HG02884 (cell line): ENCODE results near the gene CCDC85C.

Experiments used
- ATAC-seq: cut with Tn5 transposase; IDR thresholded peaks from one replicate; pipeline ENCODE4 v1.9.1; 2021; ENCODE audit warnings: mild to moderate bottlenecking, moderate library complexity; ENCODE audit not compliant: unreplicated experiment

Gene CCDC85C

DNA sequence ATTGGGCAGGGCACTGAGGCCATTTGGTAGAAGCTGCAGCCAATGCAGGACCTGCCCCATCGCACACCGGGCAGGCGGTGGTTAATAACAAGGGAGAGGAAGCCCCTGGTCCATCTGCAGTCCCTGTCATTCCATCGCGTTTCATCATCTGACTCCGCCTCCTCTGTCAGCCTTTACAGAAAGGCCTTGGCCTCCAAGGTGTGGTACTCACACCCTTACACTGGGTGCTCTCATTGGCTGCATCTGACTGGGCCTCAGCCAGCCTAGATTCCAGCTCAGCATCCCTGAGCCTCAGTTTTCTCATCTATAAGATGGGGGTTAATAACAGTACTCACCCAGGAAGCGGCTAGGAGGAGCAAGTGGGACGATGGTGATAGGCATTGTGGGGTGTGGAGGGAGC, 26.2 kb upstream of the CCDC85C start:
- ATAC-seq: no peak

- ATAC-seq: peak; percentile 61
These were observed 25.0 kb upstream of the CCDC85C start for GRCh38 chr14:99628887-99629618.

- no peak for ATAC-seq
These were observed 23.7 kb upstream of the CCDC85C start for GRCh38 chr14:99627510-99628381.

DNA sequence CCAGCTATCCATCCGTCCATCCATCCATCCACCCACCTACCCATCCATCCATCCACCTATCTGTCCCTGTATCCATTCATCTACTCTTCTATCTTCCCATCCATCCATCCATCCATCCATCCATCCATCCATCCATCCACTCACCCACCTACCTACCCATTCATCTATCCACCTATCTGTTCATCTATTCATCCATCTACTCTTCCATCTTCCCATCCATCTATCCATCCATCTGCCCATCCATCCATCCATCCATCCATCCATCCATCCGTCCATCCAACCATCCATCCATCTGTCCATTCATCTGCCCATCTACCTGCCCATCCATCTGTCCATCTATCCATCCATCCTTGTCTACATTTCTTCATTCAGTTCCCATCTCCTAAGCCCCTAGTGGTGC, 23.1 kb upstream of the CCDC85C start:
- no peak for ATAC-seq

GRCh38 chr14:99626041-99626648, 22.1 kb upstream of the CCDC85C start:
- no peak for ATAC-seq

- no peak for ATAC-seq
These were observed 21.5 kb upstream of the CCDC85C start for GRCh38 chr14:99625476-99625875.

DNA sequence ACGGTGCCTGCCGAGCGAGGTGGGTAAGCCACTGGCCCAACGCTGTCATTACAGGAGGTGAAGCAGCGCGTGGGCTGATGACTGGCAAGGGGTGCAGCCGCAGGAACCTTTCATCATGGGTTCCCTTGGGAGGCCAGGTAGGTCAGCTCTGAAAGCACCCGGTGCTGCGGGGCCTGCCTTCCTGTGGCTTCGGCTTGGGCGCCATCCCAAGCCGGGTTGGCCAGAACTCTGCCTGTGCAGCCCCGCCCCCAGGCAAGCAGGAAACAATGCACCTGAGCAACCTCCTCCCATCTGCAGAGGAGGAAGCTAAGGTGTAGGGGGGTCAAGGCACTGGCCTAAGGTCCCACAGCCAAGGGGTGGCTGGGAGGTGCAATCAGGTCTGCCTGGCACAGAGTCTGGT, 21.0 kb upstream of the CCDC85C start:
- ATAC-seq: no peak

GRCh38 chr14:99624024-99624423, 20.0 kb upstream of the CCDC85C start:
- ATAC-seq: no peak

- ATAC-seq: no peak
These were observed 17.9 kb upstream of the CCDC85C start for GRCh38 chr14:99621948-99622347.

DNA sequence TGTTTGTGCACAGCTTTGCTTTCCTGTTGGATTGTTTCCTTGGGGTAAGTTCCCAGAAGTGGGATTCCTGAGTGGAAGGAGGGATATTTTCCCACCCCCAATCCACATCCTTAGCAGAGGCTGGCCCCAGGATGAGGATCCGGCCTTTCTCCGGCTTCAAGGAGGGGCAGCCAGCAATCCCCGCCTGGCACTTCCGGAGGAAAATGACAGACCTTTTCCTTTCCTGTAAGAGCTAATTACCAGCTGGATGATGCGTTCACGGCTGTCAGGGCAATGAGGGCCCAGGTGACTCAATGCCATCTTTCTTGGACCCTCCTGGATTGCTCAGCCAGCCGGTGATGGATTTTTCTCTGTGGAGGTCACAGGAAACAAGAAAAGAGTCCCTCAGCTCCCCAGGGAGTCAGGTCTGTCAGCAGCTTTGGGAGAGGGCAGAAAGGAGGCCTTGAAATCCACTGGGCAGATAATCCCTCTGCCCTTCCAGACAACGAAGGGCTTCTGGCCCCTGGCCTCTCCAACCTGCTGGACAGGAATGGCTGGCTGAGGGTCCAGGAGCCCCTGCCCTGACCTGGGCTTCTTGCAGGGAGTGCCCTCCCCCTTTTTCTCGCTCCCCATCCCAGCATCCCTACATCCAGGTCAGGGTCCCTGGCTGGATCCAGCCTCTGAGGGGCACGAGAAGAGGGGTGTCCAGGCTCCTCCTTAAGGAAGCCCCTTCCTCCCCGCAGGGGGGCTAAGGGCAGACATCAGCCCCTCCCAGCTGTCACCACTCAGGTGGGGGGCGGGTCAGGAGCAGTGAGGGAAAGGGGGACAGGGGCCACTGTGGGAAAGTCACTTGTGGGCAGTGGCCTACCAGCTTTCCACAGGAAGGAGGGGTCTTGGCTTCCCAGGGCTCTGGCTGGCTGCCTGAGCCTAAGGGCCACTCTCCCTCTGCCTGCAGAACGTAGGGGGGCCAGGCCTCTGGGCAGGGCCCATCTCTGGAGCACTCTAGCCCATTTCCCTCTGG, 16.1 kb upstream of the CCDC85C start:
- ATAC-seq: no peak

- ATAC-seq: no peak
These were observed 13.1 kb upstream of the CCDC85C start for GRCh38 chr14:99616832-99617800.

DNA sequence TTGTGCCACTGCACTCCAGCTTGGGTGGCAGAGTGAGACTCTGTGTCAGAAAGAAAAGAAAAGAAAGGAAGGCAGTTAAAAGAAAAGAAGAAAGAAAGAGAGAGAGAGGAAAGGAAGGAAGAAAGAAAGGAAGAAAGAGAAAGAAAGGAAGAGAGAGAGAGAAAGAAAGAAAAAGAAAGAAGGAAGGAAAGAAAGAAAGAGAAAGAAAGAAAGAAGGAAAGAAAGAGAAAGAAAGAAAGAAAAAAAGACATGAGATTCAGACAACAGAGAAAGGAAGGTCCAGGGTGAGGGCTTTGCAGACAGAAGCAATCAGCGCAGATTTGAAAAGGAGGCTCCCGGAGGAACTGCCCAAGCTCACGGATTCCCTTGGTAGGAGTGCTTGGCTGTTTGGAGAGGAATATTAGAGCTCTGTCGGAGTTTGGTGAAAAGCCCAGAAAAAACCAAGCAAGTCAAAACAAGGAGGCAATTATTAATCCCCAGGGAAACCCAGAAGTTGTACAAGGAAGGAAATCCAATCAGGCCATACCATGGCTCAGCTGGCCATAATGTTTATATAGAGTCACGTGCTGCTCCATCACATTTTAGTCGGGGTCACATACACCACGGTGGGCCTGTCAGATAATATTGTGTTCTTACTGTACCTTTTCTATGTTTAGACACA, 11.6 kb upstream of the CCDC85C start:
- ATAC-seq: no peak

DNA sequence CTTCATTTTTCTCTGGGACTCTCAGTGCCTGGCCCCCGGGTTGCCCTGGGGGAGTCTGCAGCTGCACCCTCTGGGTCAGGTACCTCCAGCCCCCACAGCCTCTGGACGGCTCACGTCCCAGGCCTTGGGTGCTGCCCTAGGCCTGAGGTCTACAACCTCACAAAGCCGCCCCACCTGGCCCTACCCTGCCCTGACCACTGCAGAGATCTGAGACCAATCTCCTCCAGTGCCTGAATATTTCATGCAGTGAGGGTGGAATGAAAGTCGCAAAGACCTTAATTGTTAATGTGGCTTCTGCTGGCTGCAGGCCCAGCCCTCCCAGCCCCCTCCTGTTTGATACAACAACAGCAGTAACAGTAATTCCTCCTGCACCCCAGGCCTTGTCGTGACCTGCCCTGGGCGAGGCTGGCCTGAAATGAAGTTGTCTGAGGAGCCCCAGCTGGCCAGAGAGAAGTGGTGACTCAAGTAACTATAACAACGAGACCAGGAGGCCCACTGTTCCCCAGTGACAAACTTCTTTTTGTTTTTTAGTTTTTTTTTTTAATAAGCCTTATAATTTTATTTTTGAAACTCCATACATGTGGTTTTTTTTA, 8.8 kb upstream of the CCDC85C start:
- no peak for ATAC-seq

DNA sequence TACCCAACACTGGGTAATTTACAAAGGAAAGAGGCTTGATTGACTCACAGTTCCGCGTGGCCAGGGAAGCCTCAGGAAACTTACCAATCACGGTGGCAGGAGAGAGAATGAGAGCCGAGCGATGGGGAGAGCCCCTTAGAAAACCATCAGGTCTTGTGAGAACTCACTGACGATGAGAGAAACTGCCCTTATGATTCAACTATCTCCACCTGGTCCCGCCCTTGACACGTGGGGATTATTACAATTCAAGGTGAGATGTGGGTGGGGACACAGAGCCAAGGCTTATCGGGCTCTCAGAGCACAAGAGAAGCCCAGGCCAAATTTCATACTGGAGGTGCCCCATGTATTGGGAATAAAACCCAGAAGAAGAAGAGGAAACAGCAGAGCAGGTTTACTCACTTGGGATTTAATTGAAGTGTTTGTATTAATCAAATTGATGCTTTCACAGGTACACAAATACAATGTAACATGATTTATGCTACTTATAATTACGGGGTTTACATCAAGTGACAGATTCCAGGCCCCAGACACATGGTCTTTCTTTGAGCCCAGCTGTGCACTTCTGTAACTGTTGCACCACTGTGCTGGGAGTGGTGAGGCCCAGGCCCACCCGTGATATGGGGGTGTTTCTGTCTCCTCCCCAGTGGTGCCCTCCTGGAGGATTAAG, 8.2 kb upstream of the CCDC85C start:
- no peak for ATAC-seq

- ATAC-seq: no peak
These were observed 7.6 kb upstream of the CCDC85C start for GRCh38 chr14:99611646-99612045.

DNA sequence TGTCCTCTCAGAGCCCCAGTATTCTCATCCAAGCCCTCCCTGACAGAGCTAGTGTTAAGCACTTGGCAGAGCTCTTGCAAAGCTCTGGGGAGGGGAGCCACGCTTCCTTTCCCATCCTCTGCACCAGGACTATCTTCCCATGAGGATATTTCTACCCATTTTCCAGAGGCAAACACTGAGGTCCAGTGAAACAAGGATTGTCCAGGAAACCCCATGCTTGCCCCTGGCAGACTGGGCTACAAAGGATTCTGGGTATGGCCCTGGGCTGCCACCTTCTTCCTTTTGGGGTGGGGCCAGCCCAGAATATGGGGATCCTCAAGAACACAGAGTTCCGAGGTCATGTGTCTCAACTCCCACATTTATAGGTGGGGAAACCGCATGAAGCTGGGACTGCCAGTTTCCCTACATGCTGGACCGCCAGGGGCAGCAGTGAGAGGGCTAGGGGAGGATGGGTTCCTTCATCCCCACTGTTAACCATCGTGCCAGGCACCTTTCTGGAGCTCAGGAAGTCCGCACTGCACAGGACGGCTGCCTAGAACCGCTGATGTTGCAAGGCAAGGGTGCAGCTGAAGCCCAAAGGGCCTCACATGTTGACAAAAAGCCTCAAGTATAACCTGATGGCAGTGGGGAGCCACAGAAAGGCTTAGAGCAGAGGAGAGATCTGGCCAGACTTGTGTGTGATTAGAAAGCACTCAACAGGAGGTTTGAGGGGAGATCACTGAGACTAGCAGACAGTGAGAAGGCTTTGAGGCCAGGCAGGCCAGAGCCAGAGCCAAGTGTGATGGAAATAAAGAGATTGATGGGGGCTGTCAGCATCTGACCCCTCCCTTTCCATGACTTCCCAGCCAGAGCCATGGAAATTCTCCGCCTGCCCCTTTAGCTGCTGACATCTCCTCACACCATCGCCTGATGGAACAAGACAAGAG, 5.5 kb upstream of the CCDC85C start:
- ATAC-seq: no peak

GRCh38 chr14:99608591-99608990, 4.6 kb upstream of the CCDC85C start:
- ATAC-seq: no peak
